Transverse colon (tissue), 4 donors: Measurements from ENCODE around the gene DCAF6. TPM values are rescaled to one million over a fixed set of nuclear protein-coding genes. Genes with fewer than 3 reads are reported as not detected.

ENCODE experiments used
- DNase-seq: peaks from one replicate; pipeline ENCODE4 v3.0.0-alpha.2; 2019
- H3K27ac ChIP-seq, 4 donors: fragments of 200-600 bp; sonication (generic); 2 replicates each; pipeline ENCODE4 v1.5.1; 2016 to 2018; ENCODE audit warnings: inconsistent platforms in 4 of 4
- H3K27me3 ChIP-seq: fragments of 200-600 bp; sonication (generic); 2 replicates; pipeline ENCODE4 v1.5.1; 2017; ENCODE audit warnings: inconsistent platforms
- H3K36me3 ChIP-seq, 4 donors: fragments of 200-600 bp; sonication (generic); 2 replicates each; pipeline ENCODE4 v1.5.1; 2017 to 2019; ENCODE audit warnings: inconsistent platforms in 4 of 4
- H3K4me1 ChIP-seq, 4 donors: fragments of 200-600 bp; sonication (generic); 2 replicates each; pipeline ENCODE4 v1.5.1; 2017 to 2020; ENCODE audit warnings: inconsistent platforms in 4 of 4
- H3K4me3 ChIP-seq, 4 donors: fragments of 200-600 bp; sonication (generic); 1 replicate in 1 of 4; 2 replicates in 3 of 4; pipeline versions ENCODE4 v1.5.1 to v1.6.1; 2017 to 2019; ENCODE audit warnings: inconsistent platforms in 4 of 4
- H3K9me3 ChIP-seq, 2 donors: fragments of 200-600 bp; sonication (generic); 2 replicates each; pipeline ENCODE4 v1.5.1; 2017 to 2019; ENCODE audit warnings: inconsistent platforms in 2 of 2
- CTCF ChIP-seq, 5 experiments: fragments of 200-600 bp in 3 of 5; fragments of 450-650 bp in 2 of 5; sonication (generic) in 3 of 5; IDR thresholded peaks; 1 replicate in 2 of 5; 2 replicates in 3 of 5; pipeline ENCODE4 v1.5.1; 2016 to 2017; ENCODE audit warnings: antibody characterized with exemption in 5 of 5, inconsistent platforms in 3 of 5, mild to moderate bottlenecking in 2 of 5, moderate library complexity in 1 of 5
- EP300 ChIP-seq: sonication (generic); formaldehyde crosslinking; IDR thresholded peaks from one replicate; pipeline ENCODE4 v1.6.1; 2017; ENCODE audit warnings: antibody characterized with exemption, low read depth
- POLR2A ChIP-seq: fragments of 450-650 bp; IDR thresholded peaks from one replicate; pipeline ENCODE4 v1.6.1; 2016; ENCODE audit warnings: antibody characterized with exemption, mild to moderate bottlenecking, moderate library complexity
- POLR2AphosphoS5 ChIP-seq, 3 donors: sonication (generic); formaldehyde crosslinking; IDR thresholded peaks; one replicate each; pipeline ENCODE4 v1.6.1; 2016; ENCODE audit warnings: antibody characterized with exemption in 3 of 3
- WGBS, 2 donors: methylation state at CpG; one replicate each; pipeline ENCODE4 v1.1.5; 2018; ENCODE audit warnings: low coverage in 1 of 2; 5-methylcytosine and 5-hydroxymethylcytosine counted together
- in situ Hi-C, 4 donors: fragments of 200-750 bp; cut with MboI; loops; one replicate each; pipeline versions ENCODE4 v1.15.0 to v1.15.1; 2017; ENCODE audit warnings: low sequenced_read_pairs in 3 of 4, low pct_ligation_motif_present in 1 of 4, low pct_unique_long_range_greater_than_20kb in 1 of 4
- intact Hi-C: fragments of 100-400 bp; cut with DNase I; formaldehyde crosslinking; loops from one replicate; pipeline ENCODE4 v1.15.1; 2023; ENCODE audit warnings: low total_unique reads
- total RNA-seq, 4 donors: library from RNA; depleted of rRNA; stranded (reverse); fragments of >200 nt; gene quantifications; one replicate each; pipeline ENCODE4 v1.1.0, GENCODE V29; 2016

The DCAF6 gene
- total RNA-seq, 4 donors from 2014 or later: 59.5 to 173 (median 93.4) TPM

- Histone ChIP-seq H3K4me3 (no peak overlapping the region), H3K27me3 (no peaks in the 10 kb centered on the region), H3K27ac (peak overlapping the region in 1 of 4 donors; percentile 28), H3K4me1 (peaks cover 0 to 13% (median 0%) of the 10 kb centered on the region in 4 donors), H3K9me3 (no peaks in the 10 kb centered on the region), H3K36me3 (no peaks in the 10 kb centered on the region)
- in situ Hi-C loops (no loop called here), intact Hi-C loops (no loop called here)
- no peak for TF ChIP-seq POLR2AphosphoS5 (IDR thresholded peaks at IDR 0.05)
- no peak for DNase-seq
- 69 to 73% methylated on average over 4 of the region's 4 CpGs for WGBS, 2 donors
These were observed 95.1 kb downstream of the DCAF6 start for GRCh38 chr1:168031627-168032026.

GRCh38 chr1:168032029-168032428 is 95.5 kb downstream of the DCAF6 start:
- in situ Hi-C loops: no loop called here
- intact Hi-C loops: no loop called here
- no peaks in the 10 kb centered on the region for H3K27me3 ChIP-seq
- H3K9me3 ChIP-seq: no peaks in the 10 kb centered on the region
- peak overlapping the region in 1 of 4 donors; percentile 28 for H3K27ac ChIP-seq
- DNase-seq: no peak
- H3K4me1 ChIP-seq: peaks cover 0 to 13% (median 0%) of the 10 kb centered on the region in 4 donors
- no peak overlapping the region for H3K4me3 ChIP-seq
- no peaks in the 10 kb centered on the region for H3K36me3 ChIP-seq
- TF ChIP-seq CTCF (IDR thresholded peaks at IDR 0.05): no peak
- TF ChIP-seq POLR2AphosphoS5 (IDR thresholded peaks at IDR 0.05): no peak
- no peak for TF ChIP-seq POLR2A
- TF ChIP-seq EP300: no peak
- WGBS, 2 donors: 64 to 90% methylated on average over 1 of the region's 1 CpG

GRCh38 chr1:168035345-168035744 is 98.9 kb downstream of the DCAF6 start:
- no peak for TF ChIP-seq EP300
- no peak for TF ChIP-seq CTCF (IDR thresholded peaks at IDR 0.05)
- TF ChIP-seq POLR2A: no peak
- TF ChIP-seq POLR2AphosphoS5 (IDR thresholded peaks at IDR 0.05): no peak

GRCh38 chr1:168042362-168042761 is 105.9 kb downstream of the DCAF6 start:
- H3K27me3 ChIP-seq: no peaks in the 10 kb centered on the region
- no peak for TF ChIP-seq POLR2A
- TF ChIP-seq POLR2AphosphoS5 (IDR thresholded peaks at IDR 0.05): no peak
- TF ChIP-seq EP300: no peak
- TF ChIP-seq CTCF (IDR thresholded peaks at IDR 0.05): no peak
- peaks cover 0 to 20% (median 11%) of the 10 kb centered on the region in 4 donors for H3K36me3 ChIP-seq
- in situ Hi-C loops: no loop called here
- intact Hi-C loops: no loop called here
- H3K27ac ChIP-seq: no peak overlapping the region
- H3K4me3 ChIP-seq: no peak overlapping the region
- H3K4me1 ChIP-seq: no peaks in the 10 kb centered on the region
- H3K9me3 ChIP-seq: no peaks in the 10 kb centered on the region
- DNase-seq: no peak
- 97 to 100% methylated on average over 2 of the region's 2 CpGs for WGBS, 2 donors

More at GRCh38 chr1:168035345-168035744, 98.9 kb downstream of the DCAF6 start:
- H3K9me3 ChIP-seq: no peaks in the 10 kb centered on the region
- no peak overlapping the region for H3K27ac ChIP-seq
- no peak for DNase-seq
- H3K4me3 ChIP-seq: no peak overlapping the region
- H3K36me3 ChIP-seq: no peaks in the 10 kb centered on the region
- in situ Hi-C loops (no loop called here), intact Hi-C loops (no loop called here)
- no peaks in the 10 kb centered on the region for H3K27me3 ChIP-seq
- peaks cover 0 to 13% (median 0%) of the 10 kb centered on the region in 4 donors for H3K4me1 ChIP-seq
- 75 to 86% methylated on average over 1 to 5 of the region's 5 CpGs for WGBS, 2 donors

- Histone ChIP-seq H3K4me1 (no peaks in the 10 kb centered on the region), H3K27ac (no peak overlapping the region), H3K9me3 (no peaks in the 10 kb centered on the region), H3K27me3 (no peaks in the 10 kb centered on the region), H3K36me3 (peaks cover 0 to 24% (median 14%) of the 10 kb centered on the region in 4 donors), H3K4me3 (no peak overlapping the region)
- intact Hi-C loops (no loop called here), in situ Hi-C loops (no loop called here)
- TF ChIP-seq POLR2A: no peak
- no peak for TF ChIP-seq EP300
- TF ChIP-seq POLR2AphosphoS5 (IDR thresholded peaks at IDR 0.05): no peak
- no peak for TF ChIP-seq CTCF (IDR thresholded peaks at IDR 0.05)
- WGBS, 2 donors: 85 to 92% methylated on average over 1 of the region's 1 CpG
- no peak for DNase-seq
These were observed 108.8 kb downstream of the DCAF6 start for GRCh38 chr1:168045311-168045710.
